Ascending aorta (tissue), 2 donors: ENCODE measurements around the gene LMCD1. TPM values are rescaled to one million over a fixed set of nuclear protein-coding genes. Genes with fewer than 3 reads are reported as not detected.

Experiments
- DNase-seq, 2 donors: peaks; one replicate each; pipeline ENCODE4 v3.0.0-alpha.2; 2019; ENCODE audit warnings: low spot score in 2 of 2
- H3K27ac ChIP-seq, 2 donors: fragments of 200-600 bp; sonication (generic); one replicate each; pipeline ENCODE4 v1.5.1; 2016 to 2017; ENCODE audit warnings: mild to moderate bottlenecking in 1 of 2
- H3K27me3 ChIP-seq: fragments of 200-600 bp; sonication (generic); one replicate; pipeline ENCODE4 v1.5.1; 2017
- H3K36me3 ChIP-seq, 2 donors: fragments of 200-600 bp; sonication (generic); one replicate each; pipeline ENCODE4 v1.5.1; 2016
- H3K4me1 ChIP-seq, 2 donors: fragments of 200-600 bp; sonication (generic); one replicate each; pipeline ENCODE4 v1.5.1; 2016 to 2017; ENCODE audit warnings: mild to moderate bottlenecking in 1 of 2
- H3K4me3 ChIP-seq, 2 donors: fragments of 200-600 bp; sonication (generic); one replicate each; pipeline ENCODE4 v1.5.1; 2016 to 2017; ENCODE audit warnings: mild to moderate bottlenecking in 1 of 2
- H3K9me3 ChIP-seq, 2 donors: fragments of 200-600 bp; sonication (generic); one replicate each; pipeline ENCODE4 v1.5.1; 2016
- intact Hi-C: fragments of 100-400 bp; cut with DNase I; formaldehyde crosslinking; loops from one replicate; pipeline ENCODE4 v1.15.1; 2023
- total RNA-seq: library from RNA; depleted of rRNA; stranded (reverse); fragments of >200 nt; gene quantifications from one replicate; pipeline ENCODE4 v1.1.0, GENCODE V29; 2016
- TF ChIP-seq, protein P1 (sequence below), 3 experiments: fragments of 200-600 bp in 2 of 3; fragments of 450-650 bp in 1 of 3; sonication (generic) in 2 of 3; IDR thresholded peaks; one replicate each; pipeline ENCODE4 v1.5.1; 2016 to 2019; ENCODE audit warnings: antibody characterized with exemption in 3 of 3, mild to moderate bottlenecking in 1 of 3, moderate library complexity in 1 of 3

The LMCD1 gene
- total RNA-seq, 1 donor from 2014 or later = 634 TPM

DNA sequence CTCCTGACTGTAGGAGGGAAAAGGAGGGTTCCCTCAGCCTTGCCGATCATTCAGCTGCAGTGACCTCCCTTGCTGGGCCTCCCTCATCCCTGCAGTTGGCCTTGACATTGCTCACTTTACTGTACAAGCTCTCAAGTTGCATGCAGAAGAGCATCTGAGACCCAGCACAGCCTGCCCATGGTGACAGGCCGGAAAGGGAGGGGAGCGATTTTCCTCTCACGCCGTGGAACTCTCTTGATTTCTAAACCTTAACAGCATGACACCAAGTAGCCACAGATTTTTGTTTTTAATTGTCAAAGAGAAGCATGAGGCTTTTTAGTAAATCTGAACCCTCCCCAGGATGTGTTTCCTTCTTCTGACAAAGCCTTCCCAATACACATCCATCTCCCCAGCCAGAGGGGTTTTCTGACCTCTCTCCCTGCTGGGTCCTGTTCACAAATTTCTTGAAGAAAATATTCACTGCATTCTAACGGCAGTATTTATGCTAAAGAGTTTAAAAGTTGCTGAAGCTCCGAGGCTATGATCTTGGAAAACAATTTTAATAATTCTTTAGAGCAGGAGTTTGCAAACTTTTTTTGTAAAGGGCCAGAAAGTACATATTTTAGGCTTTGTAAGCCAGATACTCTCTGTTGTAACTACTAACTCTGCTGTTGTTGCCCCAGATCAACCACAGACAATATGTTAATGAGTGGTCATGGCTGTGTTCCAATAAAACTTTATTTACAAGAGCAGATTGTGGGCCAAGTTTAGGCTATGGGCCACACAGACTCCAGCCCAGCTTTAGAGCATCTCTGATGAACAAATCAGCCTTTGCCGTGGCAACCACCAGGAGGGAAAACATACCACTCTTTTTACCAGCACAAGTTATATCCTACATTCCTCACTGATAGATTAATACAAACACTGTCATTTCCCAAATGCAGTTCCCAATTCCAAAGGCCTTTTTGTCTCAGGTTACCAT, 34.8 kb downstream of the LMCD1 start:
- DNase-seq = no peak
- Histone ChIP-seq H3K4me3 (no peak overlapping the region), H3K9me3 (no peaks in the 10 kb centered on the region), H3K27ac (peak overlapping the region; percentile 5 to 50), H3K4me1 (peaks cover 8 to 45% of the 10 kb centered on the region in 2 donors), H3K36me3 (peaks cover 66 to 99% of the 10 kb centered on the region in 2 donors), H3K27me3 (no peaks in the 10 kb centered on the region)
- TF ChIP-seq, protein P1, sequence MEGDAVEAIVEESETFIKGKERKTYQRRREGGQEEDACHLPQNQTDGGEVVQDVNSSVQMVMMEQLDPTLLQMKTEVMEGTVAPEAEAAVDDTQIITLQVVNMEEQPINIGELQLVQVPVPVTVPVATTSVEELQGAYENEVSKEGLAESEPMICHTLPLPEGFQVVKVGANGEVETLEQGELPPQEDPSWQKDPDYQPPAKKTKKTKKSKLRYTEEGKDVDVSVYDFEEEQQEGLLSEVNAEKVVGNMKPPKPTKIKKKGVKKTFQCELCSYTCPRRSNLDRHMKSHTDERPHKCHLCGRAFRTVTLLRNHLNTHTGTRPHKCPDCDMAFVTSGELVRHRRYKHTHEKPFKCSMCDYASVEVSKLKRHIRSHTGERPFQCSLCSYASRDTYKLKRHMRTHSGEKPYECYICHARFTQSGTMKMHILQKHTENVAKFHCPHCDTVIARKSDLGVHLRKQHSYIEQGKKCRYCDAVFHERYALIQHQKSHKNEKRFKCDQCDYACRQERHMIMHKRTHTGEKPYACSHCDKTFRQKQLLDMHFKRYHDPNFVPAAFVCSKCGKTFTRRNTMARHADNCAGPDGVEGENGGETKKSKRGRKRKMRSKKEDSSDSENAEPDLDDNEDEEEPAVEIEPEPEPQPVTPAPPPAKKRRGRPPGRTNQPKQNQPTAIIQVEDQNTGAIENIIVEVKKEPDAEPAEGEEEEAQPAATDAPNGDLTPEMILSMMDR (IDR thresholded peaks at IDR 0.05) = no peak
- intact Hi-C loops = no loop called here

GRCh38 chr3:8537440-8537839, 35.8 kb downstream of the LMCD1 start:
- peaks cover 77 to 99% of the 10 kb centered on the region in 2 donors for H3K36me3 ChIP-seq
- no peaks in the 10 kb centered on the region for H3K9me3 ChIP-seq
- TF ChIP-seq, protein P1 (IDR thresholded peaks at IDR 0.05) = no peak
- peak overlapping the region; percentile 43 to 50 for H3K27ac ChIP-seq
- intact Hi-C loops = no loop called here
- H3K4me1 ChIP-seq = peaks cover 8 to 39% of the 10 kb centered on the region in 2 donors
- DNase-seq = no peak
- H3K27me3 ChIP-seq = no peaks in the 10 kb centered on the region
- no peak overlapping the region for H3K4me3 ChIP-seq

GRCh38 chr3:8538223-8538622, 36.6 kb downstream of the LMCD1 start:
- Histone ChIP-seq H3K9me3 (no peaks in the 10 kb centered on the region), H3K27me3 (no peaks in the 10 kb centered on the region), H3K36me3 (peaks cover 85 to 100% of the 10 kb centered on the region in 2 donors), H3K4me3 (no peak overlapping the region), H3K27ac (peak overlapping the region in 1 of 2 donors; percentile 50), H3K4me1 (peaks cover 8 to 36% of the 10 kb centered on the region in 2 donors)
- intact Hi-C loops = no loop called here
- TF ChIP-seq, protein P1 (IDR thresholded peaks at IDR 0.05) = no peak
- DNase-seq = no peak

DNA sequence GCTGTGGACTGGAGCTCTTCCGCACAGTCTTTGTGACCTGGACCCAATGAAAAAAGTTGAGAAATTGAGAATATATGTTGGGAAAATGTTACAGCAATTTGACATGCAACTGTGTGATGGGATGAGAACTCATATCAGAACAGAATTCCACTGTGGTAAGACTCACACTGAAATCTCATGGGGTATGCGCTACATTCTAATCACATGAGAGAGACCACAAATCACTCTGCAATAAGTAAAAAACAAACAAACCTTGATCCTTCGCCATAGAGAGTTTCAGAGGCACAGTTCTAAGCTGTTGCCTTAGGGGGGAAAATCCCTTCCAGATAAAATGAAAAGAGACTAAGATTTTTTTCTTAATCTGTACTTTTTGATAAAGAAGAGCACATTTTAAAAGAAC, 37.3 kb downstream of the LMCD1 start:
- H3K27me3 ChIP-seq = no peaks in the 10 kb centered on the region
- intact Hi-C loops = no loop called here
- H3K4me1 ChIP-seq = peaks cover 8 to 31% of the 10 kb centered on the region in 2 donors
- peaks cover 92 to 100% of the 10 kb centered on the region in 2 donors for H3K36me3 ChIP-seq
- no peak overlapping the region for H3K4me3 ChIP-seq
- TF ChIP-seq, protein P1 (IDR thresholded peaks at IDR 0.05) = no peak
- H3K9me3 ChIP-seq = no peaks in the 10 kb centered on the region
- DNase-seq = no peak
- H3K27ac ChIP-seq = peak overlapping the region; percentile 47 to 53

GRCh38 chr3:8539419-8539818, 37.8 kb downstream of the LMCD1 start:
- TF ChIP-seq, protein P1 (IDR thresholded peaks at IDR 0.05) = no peak
- Histone ChIP-seq H3K27me3 (no peaks in the 10 kb centered on the region), H3K9me3 (no peaks in the 10 kb centered on the region), H3K4me1 (peaks cover 8 to 31% of the 10 kb centered on the region in 2 donors), H3K27ac (peak overlapping the region; percentile 47 to 53), H3K36me3 (peaks cover 94 to 100% of the 10 kb centered on the region in 2 donors), H3K4me3 (no peak overlapping the region)
- intact Hi-C loops = no loop called here
- DNase-seq = no peak
